NCI-H460 (cell line): Measurements from ENCODE around the gene KIAA0586. TPM values are rescaled to one million over a fixed set of nuclear protein-coding genes. Genes with fewer than 3 reads are reported as not detected.
"Not testable (repeated sequence)": the region's sequence is repeated elsewhere in the genome, so short reads cannot be mapped to it uniquely, and the experiment has no call there.

Experiments used
- DNase-seq: peaks from one replicate; pipeline ENCODE4 v3.0.0-alpha.2; 2016; ENCODE audit warnings: low read depth; ENCODE audit errors: extremely low read depth
- total RNA-seq: library from RNA; depleted of rRNA; stranded (reverse); fragments of >200 nt; shearing (Covaris generic); gene quantifications from 2 replicates; pipeline ENCODE4 v1.2.3, GENCODE V29; 2014

Gene KIAA0586
- total RNA-seq, 1 experiment from 2014 or later = 27.2 TPM

DNA sequence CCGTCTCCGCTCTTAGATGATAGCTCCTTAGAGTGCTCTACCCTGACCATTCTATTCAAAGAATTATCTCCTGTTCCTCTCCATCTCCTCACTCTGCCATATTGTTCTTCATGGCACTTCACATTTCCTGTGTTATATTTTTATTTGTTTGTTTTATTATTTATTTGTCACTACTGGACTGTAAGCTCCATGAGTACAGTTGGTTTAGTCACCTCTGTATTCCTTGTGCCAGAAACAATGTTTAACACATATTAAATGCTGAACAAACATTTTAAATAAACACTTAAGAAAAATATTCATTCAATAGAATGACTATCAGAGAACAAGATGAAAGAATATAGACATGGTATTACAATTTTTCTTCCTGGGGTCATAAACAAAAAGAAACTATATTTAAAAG is 35.6 kb downstream of the KIAA0586 start:
- no peak for DNase-seq

DNA sequence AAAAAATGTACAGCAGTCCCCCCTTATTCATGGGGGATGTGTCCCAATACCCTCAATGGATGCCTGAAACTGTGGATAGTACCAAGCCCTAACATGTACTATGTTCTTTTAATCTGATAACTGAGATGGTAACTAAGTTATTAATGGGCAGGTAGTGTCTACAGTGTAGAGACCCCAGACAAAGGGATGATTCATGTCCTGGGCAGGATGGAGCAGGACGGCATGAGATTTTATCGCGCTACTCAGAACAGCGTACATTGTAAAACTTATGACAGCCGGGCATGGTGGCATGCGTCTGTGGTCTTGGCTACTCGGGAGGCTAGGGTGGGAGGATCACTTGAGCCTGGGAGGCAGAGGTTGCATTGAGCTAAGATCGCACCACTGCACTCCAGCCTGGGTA is 37.1 kb downstream of the KIAA0586 start:
- no peak for DNase-seq

DNA sequence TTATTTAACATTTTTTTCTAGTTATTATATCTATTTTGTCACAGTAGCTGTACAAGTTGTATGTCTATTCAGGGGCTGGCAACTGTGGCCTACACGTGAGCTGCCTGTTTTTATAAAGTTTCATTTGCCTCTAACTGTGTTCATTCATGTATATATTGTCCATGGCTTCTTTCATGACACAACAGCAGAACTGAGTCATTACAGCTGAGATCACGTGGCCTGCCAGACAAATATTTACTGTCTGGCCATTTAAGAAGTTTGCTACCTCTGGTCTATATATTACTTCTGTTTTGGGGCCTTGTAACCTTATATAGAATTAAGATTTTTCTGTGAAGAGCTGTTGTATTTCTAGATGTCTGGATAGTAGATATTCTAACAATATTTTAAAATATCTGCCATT is 37.9 kb downstream of the KIAA0586 start:
- peak; percentile 23 for DNase-seq

DNA sequence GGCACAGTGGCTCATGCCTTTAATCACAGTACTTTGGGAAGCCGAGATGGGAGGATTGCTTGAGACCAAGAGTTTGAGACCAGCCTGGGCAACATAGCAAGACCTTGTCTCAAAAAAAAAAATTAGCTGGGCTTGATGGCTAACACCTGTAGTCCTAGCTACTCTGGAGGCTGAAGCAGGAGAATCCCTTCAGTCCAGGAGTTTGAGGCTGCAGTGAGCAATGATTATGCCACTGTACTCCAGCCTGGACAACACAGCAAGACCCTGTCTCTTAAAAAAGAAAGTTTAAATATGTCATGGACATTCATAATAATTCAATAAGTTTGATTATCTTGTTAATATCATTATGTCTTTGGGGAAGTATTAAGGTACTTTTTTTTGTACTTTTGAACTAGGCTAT is 38.9 kb downstream of the KIAA0586 start:
- DNase-seq = no peak

DNA sequence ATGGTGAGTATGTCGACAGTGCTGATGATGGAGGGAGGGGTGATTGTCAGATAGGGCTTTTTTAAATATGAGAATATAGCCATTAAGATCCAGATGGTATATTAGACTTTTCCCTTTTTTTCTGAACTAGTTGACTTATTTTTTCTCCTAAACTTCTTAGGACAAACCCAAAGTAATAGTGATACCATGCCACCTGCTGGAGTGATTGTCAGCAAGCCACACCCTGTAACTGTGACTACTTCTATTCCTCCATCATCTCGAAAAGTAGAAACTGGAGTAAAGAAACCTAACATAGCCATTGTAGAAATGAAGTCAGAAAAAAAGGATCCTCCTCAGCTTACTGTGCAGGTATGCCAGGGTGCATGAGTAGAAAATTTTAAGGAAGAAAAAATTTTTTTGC is 40.1 kb downstream of the KIAA0586 start:
- no peak for DNase-seq

DNA sequence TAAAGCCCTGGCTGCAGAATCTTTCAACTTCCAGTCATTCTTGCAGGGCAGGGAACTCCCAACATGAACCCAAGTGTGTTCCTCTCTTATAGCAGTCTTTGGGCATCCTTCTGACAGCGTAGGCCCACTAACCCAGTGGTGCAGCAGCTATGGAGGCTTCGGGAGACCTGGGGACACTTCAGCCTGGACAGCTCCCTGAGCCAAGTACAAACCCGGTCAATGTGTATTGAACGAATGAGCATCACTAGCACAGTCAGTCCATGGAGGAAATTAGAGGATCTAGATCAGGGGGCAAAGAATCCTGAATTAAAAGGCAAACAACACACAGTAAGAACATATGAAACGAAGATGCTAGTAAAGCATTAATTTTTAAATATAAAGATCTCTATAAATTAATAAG is 41.8 kb downstream of the KIAA0586 start:
- DNase-seq = no peak

DNA sequence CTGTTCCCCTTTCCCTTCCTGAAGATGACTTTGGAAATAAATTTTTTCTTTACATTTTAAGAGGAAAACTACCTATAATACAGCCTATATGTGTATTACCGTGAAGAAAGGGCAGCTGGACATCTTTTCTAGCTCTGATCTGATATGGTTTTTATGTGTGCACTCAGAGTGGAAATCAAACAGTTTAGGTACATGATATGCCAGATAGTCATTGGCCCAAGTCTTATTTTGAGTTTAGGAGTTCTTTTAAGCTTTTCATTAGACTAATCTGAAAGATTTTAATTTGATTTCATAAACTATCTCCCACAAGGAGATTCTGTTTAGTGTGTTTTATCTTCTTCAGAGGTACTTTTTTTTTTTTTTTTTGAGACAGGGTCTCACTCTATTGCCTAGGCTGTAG is 48.8 kb downstream of the KIAA0586 start:
- DNase-seq = no peak

DNA sequence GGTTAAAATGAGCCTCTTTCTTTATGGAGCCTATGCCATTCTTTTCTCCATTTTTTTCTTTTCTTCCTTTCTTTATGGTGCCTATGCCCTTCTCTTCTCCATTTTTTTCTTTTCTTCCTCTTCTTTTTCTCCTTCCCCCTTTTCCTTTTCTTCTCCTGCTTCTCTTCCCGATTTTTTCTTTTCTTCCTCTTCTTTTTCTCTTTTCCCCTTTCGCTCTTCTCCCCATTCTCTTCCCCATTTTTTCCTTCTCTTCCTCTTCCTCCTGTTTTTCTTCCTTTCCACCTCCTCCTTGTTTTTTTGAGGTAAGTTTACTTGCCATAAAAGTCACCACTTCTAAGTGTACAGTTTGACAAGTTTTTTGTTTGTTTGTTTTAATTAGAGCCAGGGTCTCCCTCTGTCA is 50.1 kb downstream of the KIAA0586 start:
- DNase-seq = no peak

DNA sequence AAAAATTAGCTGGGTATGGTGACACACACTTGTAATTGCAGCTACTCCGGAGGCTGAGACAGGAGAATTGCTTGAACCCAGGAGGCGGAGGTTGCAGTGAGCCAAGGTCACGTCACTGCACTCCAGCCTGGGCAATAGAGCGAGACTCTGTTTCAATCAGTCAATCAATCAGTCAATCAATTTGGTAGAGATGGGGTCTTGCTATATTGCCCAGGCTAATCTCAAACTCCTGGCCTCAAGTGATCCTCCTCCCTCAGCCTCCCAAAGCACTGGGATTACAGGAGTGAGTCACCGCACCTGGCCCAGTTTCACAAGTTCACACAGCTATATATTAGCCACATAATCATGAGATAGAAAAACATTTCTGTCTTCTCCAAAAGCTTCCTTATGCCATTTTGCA is 50.8 kb downstream of the KIAA0586 start:
- DNase-seq = not testable (repeated sequence)

DNA sequence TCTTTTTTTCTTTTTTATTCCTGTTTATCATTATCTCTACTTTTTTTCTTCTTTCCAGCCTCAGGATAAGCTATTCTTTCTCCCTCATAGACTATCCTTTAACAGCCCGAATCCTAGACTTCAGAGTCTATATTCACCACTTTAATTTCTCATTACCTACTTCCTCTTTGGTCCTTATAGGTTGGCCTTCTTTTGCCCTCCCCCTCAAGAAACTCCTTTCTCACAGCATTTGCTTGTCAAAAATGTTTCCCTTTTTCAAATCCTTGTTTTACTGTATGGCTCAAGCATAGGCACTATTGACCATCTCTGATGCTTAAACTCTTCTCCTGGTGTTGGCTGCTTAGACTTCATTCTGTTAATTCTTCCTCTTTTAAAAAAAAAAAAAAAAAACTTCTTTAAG is 52.5 kb downstream of the KIAA0586 start:
- DNase-seq = no peak

DNA sequence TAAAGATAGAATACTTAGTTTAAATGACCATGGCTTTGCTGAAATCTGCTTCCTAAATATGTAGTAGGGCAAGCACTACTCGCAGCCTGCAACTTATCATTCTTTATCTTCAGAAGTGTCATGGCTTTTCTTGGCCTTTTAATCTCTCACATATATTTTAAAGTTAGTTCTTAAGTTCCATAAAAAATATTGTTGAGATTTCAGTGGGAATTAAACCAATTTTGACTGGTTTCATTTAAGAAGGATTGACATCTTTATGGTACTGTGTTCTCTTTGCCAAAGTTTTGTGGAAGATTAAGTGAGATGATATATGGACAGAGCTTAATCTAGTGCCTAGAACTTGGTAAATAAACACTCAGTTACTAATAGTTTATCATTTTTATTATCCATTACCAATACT is 56.7 kb downstream of the KIAA0586 start:
- DNase-seq = no peak

DNA sequence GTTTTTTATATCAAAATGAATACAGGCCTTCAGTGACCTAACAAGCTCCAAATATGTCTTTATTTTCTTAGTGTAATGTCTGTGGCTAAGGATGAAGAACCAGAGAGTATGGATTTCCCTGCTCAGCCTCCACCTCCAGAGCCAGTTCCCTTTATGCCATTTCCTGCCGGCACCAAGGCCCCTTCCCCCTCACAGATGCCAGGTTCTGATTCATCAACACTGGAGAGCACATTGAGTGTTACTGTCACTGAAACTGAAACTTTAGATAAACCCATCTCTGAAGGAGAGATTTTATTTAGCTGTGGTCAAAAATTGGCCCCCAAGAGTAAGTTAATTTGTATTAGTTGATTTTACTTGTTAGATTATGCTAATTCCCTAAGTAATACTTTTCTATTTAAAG is 61.0 kb downstream of the KIAA0586 start:
- DNase-seq = no peak

DNA sequence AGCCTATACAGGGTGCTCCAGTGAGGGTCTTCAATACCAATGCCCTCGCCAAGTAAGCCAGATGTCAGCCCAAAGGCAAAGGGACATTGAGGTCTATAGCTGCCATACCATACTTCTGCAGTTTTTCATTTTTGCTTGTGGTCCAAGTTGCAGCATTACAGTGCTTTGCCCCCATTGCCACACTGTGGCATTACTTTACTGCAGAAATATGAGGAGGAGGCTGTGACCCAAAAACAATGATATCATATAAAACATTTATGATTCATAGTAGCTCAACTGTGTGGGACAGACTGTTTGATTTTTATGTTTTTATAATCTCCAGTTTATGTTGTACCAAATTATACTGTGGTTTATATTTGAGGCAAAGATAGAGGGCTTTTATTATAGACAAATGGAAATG is 64.1 kb downstream of the KIAA0586 start:
- no peak for DNase-seq

DNA sequence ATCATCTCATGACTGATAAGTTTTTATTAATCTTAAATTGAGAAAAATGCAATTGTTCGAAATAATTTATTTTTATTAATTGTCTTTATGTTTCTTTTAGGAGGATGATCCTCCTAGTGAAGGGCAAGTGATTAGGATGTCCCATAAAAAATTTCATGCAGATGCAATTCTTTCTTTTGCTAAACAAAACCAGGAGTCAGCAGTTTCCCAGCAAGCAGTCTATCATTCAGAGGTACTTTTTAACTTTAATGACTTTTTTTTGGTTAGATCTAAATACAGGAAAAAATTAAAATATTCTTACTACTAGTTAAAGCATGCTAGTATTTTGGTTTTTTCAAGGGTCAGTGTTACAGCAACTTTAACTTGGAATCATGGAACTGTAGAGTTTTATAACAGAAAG is 64.5 kb downstream of the KIAA0586 start:
- DNase-seq = no peak

DNA sequence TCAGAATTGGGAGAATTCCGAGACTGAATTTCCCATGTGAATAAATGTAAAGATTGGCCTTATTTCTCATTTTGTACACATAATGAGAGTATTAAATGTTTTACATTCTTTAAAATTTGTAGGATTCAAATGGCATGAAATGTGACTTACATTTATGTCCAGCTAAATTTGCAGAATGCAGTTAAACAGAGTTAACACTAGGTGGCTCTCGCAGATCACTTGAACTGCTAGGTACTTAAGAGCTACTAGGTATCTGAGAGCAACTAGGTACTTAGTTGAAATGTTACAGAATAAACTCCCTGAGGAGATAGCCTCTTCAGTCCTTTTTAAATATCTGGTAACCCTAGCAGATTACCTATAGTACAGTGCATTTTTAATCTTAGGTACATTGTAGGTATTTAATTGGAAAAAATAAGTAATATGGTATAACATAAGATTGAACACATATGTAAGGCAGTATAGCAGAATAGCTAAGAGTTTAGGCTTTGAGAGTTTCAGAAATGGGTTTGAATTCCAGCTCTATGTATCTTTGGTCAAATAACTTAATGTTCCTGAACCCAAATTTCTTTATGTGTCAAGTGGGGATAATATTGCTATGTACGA is 73.8 kb downstream of the KIAA0586 start:
- DNase-seq = peak; percentile 49

DNA sequence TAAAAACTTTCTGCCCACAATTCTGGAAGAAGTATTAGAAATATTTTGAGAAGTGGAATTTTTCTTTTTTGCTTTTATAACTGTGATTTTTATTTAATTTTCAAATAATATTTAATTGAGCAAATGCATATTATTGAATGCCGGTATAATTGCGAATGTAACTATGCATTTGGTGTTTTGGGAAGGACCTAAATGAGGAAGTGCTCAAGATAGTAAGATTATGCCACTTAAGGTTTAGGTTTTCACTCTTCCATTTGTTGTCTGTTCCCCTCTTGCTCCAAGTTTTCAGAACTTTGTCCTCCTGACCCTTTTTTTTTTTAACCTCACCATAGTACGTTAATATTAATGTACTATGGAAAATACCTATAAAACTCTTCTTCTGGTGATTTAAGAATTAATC is 85.8 kb downstream of the KIAA0586 start:
- no peak for DNase-seq

DNA sequence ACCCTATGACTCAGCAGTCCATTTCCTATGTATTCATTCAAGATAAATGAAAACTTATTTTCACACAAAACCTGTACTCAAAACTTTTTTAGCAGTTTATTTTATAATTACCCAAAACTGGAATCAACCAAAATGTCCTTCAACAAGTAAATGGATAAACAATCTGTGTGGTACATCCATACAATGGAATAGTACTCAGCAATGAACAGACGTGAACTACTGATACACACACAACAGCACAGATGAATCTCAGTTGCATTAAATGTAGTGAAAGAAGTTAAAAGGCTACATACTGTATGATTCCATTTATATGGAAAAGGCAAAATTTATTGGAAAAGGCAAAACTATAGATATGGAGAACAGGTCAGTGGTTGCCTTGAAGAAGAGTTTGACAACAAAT is 90.1 kb downstream of the KIAA0586 start:
- no peak for DNase-seq

DNA sequence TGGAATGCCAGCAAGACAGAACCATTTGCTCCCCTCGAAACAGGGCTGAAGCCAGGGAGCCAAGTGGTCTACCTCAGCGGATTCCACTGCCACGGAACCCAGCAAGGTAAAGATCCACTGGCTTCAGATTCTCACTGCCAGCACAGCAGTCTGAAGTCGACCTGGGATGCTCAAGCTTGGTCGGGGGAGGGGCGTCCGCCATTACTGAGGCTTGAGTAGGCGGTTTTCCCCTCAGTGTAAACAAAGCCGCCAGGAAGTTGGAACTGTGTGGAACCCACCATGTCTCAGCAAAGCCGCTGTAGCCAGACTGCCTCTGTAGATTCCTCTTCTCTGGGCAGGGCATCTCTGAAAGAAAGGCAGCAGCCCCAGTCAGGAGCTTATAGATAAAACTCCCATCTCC is 98.2 kb downstream of the KIAA0586 start:
- not testable (repeated sequence) for DNase-seq

DNA sequence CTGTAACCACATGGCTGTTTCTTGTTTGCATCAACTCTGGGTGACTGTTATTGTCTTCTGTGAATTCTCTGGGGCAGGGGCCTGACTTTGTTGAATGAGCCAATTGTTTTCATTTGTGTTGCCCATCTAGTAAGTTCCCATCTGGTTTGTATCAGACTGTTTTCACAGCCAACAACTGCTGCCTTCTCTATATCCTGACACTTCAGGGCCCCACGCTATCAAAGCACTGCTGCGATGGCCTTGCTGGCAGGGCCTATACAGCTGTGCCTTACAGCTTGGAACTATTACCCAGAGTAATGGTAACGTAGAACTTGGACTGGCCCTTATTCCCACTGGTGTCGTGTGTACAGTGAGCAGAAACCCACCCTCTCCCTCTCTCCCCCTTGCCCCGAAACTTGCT is 105.9 kb downstream of the KIAA0586 start:
- DNase-seq = no peak

DNA sequence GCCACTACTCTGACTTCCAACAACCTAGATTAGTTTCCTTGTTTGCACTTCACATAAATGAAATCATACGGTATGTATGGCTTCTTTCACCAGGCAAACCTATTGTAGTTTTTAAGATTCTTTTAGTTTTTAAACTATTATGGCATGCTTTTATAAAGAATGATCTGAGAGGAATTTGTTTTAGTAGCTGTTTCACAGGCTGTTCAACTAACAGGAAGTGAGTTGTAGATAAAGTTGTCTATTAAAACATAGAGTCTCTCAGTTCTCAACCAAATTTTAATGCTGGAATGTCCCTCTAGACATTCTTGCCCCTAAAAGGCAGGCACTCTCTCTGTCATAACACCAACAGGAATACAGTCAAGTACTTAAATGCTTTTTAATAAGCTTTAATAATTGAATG is 107.5 kb downstream of the KIAA0586 start:
- DNase-seq = no peak

DNA sequence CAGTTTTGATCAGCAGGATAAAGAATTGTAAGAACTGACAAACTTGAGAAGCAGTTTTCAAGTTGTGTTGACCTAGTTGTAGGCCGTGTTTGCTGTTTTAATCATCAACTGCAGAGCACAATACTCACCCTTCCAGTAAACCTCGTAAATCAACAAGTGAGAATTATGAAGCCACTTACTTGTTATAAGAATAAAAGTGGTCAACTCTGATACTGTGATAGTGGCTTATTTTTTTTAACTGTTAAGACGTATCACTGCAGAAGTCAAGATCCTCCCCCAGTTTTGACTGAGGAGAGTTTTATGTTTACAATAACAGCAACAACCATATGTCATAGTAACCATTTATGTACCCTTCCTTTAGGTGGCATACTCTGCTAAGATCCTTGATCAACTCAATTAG is 109.5 kb downstream of the KIAA0586 start:
- DNase-seq = no peak

DNA sequence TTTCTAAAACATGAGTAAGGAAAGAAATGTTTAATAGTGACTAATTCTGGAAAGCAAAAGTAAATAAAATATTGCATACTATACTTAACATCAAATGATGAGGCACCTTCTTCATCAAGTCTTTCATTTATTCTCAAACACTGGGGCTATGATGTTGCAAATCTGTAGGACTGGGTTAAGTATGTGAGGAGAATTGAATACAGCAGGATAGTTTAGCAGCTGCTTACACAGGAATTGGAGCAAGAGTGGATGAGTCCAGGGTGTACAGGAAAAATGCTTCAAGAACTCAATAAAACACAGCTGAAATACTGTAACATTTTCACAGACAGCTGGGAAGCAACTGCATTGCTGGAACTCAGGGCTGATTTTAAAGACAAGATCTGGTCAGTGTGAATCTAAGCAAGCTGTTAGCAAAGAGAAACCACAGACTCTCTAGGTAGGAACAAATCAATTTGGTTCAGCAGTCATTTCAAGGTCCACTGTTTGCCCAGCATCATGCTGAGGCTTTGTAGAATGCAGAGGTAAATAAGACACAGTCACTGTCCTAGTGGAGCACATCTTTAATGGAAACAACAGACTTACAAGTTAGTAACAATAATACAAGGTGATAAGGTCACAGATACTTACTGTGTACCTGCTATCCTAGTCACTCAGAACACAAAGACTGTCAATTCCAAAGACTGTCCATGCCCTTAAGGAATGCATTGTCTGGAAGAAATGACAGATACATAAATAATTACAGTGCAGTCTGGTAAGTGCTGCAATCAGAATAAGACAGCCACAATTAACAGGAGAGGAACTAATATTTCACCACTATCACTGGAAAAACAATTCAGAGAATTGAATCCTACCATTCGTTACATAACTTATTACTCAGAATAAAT is 113.5 kb downstream of the KIAA0586 start:
- DNase-seq = no peak
